Adrenal gland (tissue), 12 donors: ENCODE data around the gene CACNA1I. TPM values are rescaled to one million over a fixed set of nuclear protein-coding genes. Genes with fewer than 3 reads are reported as not detected.

ENCODE experiments used
- DNase-seq, 7 donors: peaks; one replicate each; pipeline ENCODE4 v3.0.0-alpha.2; 2019 to 2020
- H3K27ac ChIP-seq, 5 donors: fragments of 200-600 bp; sonication (generic) in 4 of 5; 1 replicate in 3 of 5; 2 replicates in 2 of 5; pipeline versions ENCODE4 v1.5.1 to v1.8.0; 2016 to 2020; ENCODE audit warnings: mild to moderate bottlenecking in 1 of 5
- H3K27me3 ChIP-seq: fragments of 200-600 bp; 2 replicates; pipeline ENCODE4 v1.8.0; 2021
- H3K36me3 ChIP-seq, 2 donors: fragments of 200-600 bp; replicated peaks in 1 of 2; 1 replicate in 1 of 2; 2 replicates in 1 of 2; pipeline versions ENCODE4 v1.5.1 to v1.8.0; 2018 to 2022
- H3K4me1 ChIP-seq, 2 donors: fragments of 200-600 bp; replicated peaks in 1 of 2; 1 replicate in 1 of 2; 2 replicates in 1 of 2; pipeline versions ENCODE4 v1.5.1 to v1.8.0; 2018 to 2021
- H3K4me3 ChIP-seq, 4 donors: fragments of 200-600 bp; sonication (generic) in 3 of 4; one replicate each; pipeline ENCODE4 v1.5.1; 2016 to 2018
- H3K9me3 ChIP-seq, 3 donors: fragments of 200-600 bp; sonication (generic) in 1 of 3; replicated peaks in 1 of 3; 1 replicate in 2 of 3; 2 replicates in 1 of 3; pipeline versions ENCODE4 v1.5.1 to v1.8.0; 2016 to 2021
- POLR2A ChIP-seq, 2 donors: fragments of 450-650 bp; IDR thresholded peaks; one replicate each; pipeline ENCODE4 v1.6.1; 2017; ENCODE audit warnings: antibody characterized with exemption in 2 of 2, mild to moderate bottlenecking in 2 of 2, moderate library complexity in 1 of 2
- WGBS, 4 donors: extraction: QIAGEN DNeasy Blood & Tissue Kit in 2 of 4; methylation state at CpG; one replicate each; pipeline versions ENCODE4 v1.1.5 to v1.1.7; 2013 to 2017; 5-methylcytosine and 5-hydroxymethylcytosine counted together
- intact Hi-C, 2 donors: fragments of 100-400 bp; cut with DNase I; formaldehyde crosslinking; loops; one replicate each; pipeline versions ENCODE4 v1.14.1 to v1.15.0; 2022 to 2023
- polyA plus RNA-seq, 3 donors: library from polyadenylated mRNA; stranded (reverse); fragments of 200-250 nt in 2 of 3; fragments of 350-450 nt in 1 of 3; fragmentation: Illumina TruSeq in 1 of 3; extraction: RNeasy Lipid Tissue Mini Kit (QIAGEN cat#74804) in 1 of 3; gene quantifications; one replicate each; pipeline ENCODE4 v1.2.3, GENCODE V29; 2013 to 2014
- total RNA-seq, 9 donors: library from RNA; depleted of rRNA in 4 of 9; stranded (reverse); fragments of >200 nt in 4 of 9; fragments of 120-200 nt in 1 of 9; fragmentation: NEBNext Ultra II Directional in 1 of 9; extraction: Animal tissue kit (Norgen Biotek cat#: 25700) in 1 of 9; gene quantifications; one replicate each; pipeline versions ENCODE4 v1.1.0 to v1.2.4, GENCODE V29; 2013 to 2023
- TF ChIP-seq, protein P1 (sequence below), 6 experiments: fragments of 450-650 bp in 4 of 6; fragments of 200-600 bp in 2 of 6; sonication (generic) in 1 of 6; IDR thresholded peaks; 1 replicate in 5 of 6; 2 replicates in 1 of 6; pipeline versions ENCODE4 v1.5.1 to v1.8.0; 2016 to 2021; ENCODE audit warnings: antibody characterized with exemption in 6 of 6, mild to moderate bottlenecking in 2 of 6, moderate library complexity in 1 of 6
- donor health status: healthy with polysubstance abuse.
- donor health status: Bipolar disorder and iron deficiency.
- donor health status: DM: yes; HTN: yes; CAD: no.
- donor health status: DM: no; HTN: no; CAD: no.
- donor health status: DM: no; HTN: no; CAD: no.
- donor health status: DM: yes; HTN: yes; CAD: no.

The CACNA1I gene
- total and polyA plus RNA-seq, 12 donors, result 0.06 to 20.1 (median 3.2) TPM

DNA sequence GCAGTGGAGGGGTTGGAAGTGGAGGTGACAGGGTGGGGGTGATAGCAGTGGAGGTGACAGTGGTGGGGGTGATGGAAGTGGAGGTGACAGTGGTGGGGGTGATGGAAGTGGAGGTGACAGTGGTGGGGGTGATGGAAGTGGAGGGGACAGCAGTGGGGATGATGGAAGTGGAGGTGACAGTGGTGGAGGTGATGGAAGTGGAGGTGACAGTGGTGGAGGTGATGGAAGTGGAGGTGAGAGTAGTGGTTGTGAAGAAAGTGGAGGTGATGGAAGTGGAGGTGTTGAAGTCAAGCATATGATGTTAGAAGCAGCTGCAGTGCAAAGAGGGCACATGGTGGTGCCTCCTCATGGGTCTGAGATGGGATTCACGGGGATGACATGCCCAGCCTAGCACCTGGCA, 141.5 kb downstream of the CACNA1I start:
- Histone ChIP-seq H3K27ac (no peak overlapping the region), H3K4me1 (peaks cover 4 to 14% of the 10 kb centered on the region in 2 donors), H3K9me3 (no peaks in the 10 kb centered on the region), H3K4me3 (no peak overlapping the region), H3K36me3 (no peaks in the 10 kb centered on the region), H3K27me3 (no peaks in the 10 kb centered on the region)
- intact Hi-C loops, result no loop called here
- DNase-seq, result no peak
- TF ChIP-seq POLR2A (IDR thresholded peaks at IDR 0.05), result no peak
- TF ChIP-seq, protein P1, sequence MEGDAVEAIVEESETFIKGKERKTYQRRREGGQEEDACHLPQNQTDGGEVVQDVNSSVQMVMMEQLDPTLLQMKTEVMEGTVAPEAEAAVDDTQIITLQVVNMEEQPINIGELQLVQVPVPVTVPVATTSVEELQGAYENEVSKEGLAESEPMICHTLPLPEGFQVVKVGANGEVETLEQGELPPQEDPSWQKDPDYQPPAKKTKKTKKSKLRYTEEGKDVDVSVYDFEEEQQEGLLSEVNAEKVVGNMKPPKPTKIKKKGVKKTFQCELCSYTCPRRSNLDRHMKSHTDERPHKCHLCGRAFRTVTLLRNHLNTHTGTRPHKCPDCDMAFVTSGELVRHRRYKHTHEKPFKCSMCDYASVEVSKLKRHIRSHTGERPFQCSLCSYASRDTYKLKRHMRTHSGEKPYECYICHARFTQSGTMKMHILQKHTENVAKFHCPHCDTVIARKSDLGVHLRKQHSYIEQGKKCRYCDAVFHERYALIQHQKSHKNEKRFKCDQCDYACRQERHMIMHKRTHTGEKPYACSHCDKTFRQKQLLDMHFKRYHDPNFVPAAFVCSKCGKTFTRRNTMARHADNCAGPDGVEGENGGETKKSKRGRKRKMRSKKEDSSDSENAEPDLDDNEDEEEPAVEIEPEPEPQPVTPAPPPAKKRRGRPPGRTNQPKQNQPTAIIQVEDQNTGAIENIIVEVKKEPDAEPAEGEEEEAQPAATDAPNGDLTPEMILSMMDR (IDR thresholded peaks at IDR 0.05), result no peak
- 76 to 100% (median 97%) methylated on average over 1 of the region's 1 CpG for WGBS, 4 donors

DNA sequence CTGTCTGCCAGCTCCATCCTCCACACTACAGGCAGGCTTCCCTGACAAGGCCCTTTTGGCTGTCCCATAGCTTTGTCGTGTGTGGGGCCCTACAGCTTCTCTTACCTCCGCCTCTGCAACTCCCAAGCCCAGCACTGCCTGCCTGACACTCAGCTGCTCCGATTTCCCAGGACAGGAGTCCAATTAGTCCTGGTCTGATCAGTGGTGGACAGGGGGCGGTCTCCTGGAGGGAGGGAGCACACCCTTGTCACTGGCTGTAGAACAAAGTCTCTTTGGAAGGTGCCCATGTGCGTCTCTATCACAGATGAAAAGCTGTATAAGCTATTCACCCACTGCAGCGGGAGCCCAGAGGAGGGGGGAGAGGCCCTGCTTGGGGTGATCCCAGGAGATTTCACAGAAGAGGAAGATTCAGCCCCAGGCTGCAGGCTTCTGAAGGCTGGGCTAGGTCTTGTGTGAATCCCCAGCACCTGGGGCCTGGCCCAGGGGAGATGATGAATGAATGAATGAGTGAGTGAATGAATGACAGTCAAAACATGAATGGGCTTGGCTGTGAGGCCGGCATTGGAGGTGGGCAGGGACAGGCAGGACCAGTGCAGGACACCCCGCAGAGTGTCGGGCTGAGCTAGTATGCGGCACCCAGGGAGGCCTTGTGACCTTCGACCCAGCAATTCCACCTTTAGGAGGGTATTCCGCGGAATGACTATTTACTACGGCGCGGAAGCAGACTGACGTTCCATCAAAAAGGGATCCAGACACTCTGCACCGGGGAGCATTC, 142.4 kb downstream of the CACNA1I start:
- WGBS, 4 donors, result 79 to 85% (median 83%) methylated on average over 17 to 18 of the region's 18 CpGs

DNA sequence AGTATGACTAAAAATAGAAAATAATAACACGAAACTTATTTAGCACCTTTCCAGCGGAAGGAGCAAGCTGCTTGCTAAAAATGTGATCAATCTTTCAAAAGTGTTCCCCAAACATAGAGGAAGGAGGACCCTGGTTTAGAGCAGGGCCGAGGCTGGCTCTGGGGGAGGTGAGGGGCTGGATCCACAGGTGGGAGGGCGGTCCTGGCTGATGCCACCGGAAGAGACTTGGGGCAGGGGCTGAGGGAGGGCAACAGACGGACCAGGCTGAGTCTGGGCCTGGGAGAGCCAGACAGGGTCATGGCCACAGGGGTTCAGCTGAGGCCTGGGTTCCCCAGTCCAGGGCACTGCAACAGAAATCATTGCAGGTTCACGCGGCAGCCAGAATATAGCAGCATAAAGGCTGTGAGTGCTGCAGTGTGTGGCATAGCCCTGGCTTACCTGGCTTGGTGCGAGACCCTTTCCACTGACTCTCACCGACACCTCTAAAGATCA, 143.3 kb downstream of the CACNA1I start:
- no peaks in the 10 kb centered on the region for H3K36me3 ChIP-seq
- H3K4me3 ChIP-seq, result no peak overlapping the region
- intact Hi-C loops, result no loop called here
- H3K27ac ChIP-seq, result no peak overlapping the region
- H3K4me1 ChIP-seq, result peaks cover 7 to 14% of the 10 kb centered on the region in 2 donors
- DNase-seq, result no peak
- TF ChIP-seq POLR2A (IDR thresholded peaks at IDR 0.05), result no peak
- TF ChIP-seq, protein P1 (IDR thresholded peaks at IDR 0.05), result no peak
- H3K27me3 ChIP-seq, result no peaks in the 10 kb centered on the region
- WGBS, 4 donors, result 81 to 89% (median 84%) methylated on average over 7 to 10 of the region's 10 CpGs
- no peaks in the 10 kb centered on the region for H3K9me3 ChIP-seq

More for the DNA sequence above, 142.4 kb downstream of the CACNA1I start:
- no peak for DNase-seq
- H3K27me3 ChIP-seq, result no peaks in the 10 kb centered on the region
- intact Hi-C loops, result no loop called here
- no peaks in the 10 kb centered on the region for H3K9me3 ChIP-seq
- H3K27ac ChIP-seq, result no peak overlapping the region
- no peak overlapping the region for H3K4me3 ChIP-seq
- peaks cover 4 to 14% of the 10 kb centered on the region in 2 donors for H3K4me1 ChIP-seq
- no peak for TF ChIP-seq POLR2A (IDR thresholded peaks at IDR 0.05)
- TF ChIP-seq, protein P1 (IDR thresholded peaks at IDR 0.05), result no peak
- H3K36me3 ChIP-seq, result no peaks in the 10 kb centered on the region

DNA sequence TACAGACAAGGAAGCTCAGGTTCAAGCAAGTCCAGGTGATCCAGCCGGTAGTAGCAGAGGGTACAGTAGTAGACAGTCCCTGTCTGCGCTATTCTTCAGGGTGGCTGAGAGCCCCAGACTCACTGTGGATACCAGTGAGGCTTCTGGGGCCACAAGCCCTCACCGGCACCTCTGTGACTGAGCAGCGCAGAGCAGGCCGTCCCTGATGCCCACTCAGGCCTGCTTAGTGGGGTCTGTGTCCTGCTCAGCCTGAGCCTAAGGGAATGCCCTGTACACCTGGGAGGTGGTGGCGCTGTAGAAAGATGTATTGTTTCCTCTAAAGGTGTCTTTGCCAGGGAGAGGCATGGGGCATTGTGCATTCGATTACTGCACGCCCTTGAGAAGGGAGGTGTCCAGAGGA, 143.8 kb downstream of the CACNA1I start:
- intact Hi-C loops, result no loop called here
- Histone ChIP-seq H3K36me3 (no peaks in the 10 kb centered on the region), H3K4me1 (peaks cover 7 to 14% of the 10 kb centered on the region in 2 donors), H3K27ac (no peak overlapping the region), H3K9me3 (no peaks in the 10 kb centered on the region), H3K4me3 (no peak overlapping the region), H3K27me3 (no peaks in the 10 kb centered on the region)
- TF ChIP-seq, protein P1 (IDR thresholded peaks at IDR 0.05), result no peak
- TF ChIP-seq POLR2A (IDR thresholded peaks at IDR 0.05), result no peak
- no peak for DNase-seq
- WGBS, 4 donors, result 90 to 95% (median 94%) methylated on average over 5 to 8 of the region's 8 CpGs
